NCI-H345 treated with DMSO at 0.1 percent for 48 hours (cell line): ENCODE data around the gene FTMT.
"Not testable (repeated sequence)": the region's sequence is repeated elsewhere in the genome, so short reads cannot be mapped to it uniquely, and the experiment has no call there.

Experiments
- DNase-seq: peaks from one replicate; lab custom pipeline; 2025; ENCODE audit not compliant: unreplicated experiment; lab: John Stamatoyannopoulos, UW

FTMT gene

DNA sequence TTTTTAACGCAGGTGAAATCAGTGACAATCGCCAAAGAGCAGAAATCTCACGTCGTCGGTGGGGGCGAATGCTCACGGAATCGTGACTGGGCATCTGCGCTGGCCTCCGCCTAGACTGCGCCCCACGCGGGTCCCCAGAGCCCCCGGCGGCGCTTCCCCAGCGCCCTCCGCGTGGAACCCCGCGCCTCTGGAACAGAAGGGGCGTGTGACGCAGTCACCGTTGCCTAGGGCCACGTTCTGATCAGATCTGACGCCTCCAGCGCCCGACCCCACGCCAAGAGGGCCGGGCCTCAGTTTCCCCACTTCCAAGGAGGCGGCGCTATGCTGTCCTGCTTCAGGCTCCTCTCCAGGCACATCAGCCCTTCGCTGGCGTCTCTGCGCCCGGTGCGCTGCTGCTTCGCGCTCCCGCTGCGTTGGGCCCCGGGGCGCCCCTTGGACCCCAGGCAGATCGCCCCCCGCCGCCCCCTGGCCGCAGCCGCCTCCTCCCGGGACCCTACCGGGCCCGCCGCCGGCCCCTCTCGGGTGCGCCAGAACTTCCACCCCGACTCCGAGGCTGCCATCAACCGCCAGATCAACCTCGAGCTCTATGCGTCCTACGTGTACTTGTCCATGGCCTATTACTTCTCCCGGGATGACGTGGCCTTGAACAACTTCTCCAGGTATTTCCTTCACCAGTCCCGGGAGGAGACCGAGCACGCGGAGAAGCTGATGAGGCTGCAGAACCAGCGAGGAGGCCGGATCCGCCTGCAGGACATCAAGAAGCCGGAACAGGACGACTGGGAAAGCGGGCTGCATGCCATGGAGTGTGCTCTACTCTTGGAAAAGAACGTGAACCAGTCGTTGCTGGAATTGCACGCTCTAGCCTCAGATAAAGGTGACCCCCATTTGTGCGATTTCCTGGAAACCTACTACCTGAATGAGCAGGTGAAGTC is at the start of gene FTMT:
Gene FTMT, plus strand, starts transcription at position 240 of the 932 bp plus-strand sequence. Its CDS starts 82 bp downstream, at position 322.
- no peak for DNase-seq

DNA sequence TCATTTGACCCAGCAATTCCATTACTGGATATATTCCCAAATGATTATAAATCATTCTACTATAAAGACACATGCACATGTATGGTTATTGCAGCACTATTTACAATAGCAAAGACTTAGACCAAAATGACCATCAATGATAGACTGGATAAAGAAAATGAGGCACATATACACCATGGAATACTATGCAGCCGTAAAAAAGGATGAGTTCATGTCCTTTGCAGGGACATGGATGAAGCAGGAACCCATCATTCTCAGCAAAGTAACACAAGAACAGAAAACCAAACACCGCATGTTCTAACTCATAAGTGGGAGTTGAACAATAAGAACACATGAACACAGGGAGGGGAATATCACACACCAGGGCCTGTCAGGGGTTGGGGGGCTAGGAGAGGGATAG is 46.4 kb upstream of the FTMT start:
- not testable (repeated sequence) for DNase-seq

DNA sequence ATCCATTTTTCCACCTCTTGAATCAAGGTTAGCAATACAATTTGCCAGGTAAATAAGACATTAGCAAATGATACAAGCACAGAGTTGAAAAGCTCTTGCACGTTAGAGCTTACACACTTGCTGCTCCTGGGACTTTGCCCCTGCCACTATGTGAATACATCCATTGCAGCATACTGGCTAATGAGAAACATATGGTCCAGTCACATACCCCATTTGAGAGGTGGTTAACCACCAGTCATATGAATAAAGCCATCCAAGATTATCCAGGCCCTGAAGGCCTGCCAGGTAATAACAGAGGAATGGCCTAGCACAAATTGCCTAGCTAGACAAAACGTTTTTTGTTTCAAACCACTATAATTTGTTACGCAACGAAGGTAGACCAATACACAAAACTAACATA is 45.8 kb upstream of the FTMT start:
- no peak for DNase-seq

DNA sequence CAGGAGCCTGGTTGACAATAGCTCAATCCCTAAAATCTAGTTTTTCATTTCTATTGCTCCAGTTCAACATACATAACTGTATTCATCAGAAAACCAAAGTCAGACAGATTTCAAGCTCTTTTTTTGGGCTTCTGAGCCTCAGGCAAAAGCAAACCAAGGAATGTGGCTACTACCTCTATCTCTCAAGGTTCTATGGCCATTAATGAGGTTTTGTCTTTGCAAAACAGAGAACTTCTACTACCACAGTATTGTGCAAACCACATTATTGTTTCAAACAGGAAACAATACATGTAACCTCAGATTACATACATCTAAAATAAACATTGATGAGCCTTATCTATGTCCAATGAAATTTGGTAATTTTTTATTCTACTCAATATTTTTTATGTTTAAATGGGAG is 35.5 kb upstream of the FTMT start:
- no peak for DNase-seq

DNA sequence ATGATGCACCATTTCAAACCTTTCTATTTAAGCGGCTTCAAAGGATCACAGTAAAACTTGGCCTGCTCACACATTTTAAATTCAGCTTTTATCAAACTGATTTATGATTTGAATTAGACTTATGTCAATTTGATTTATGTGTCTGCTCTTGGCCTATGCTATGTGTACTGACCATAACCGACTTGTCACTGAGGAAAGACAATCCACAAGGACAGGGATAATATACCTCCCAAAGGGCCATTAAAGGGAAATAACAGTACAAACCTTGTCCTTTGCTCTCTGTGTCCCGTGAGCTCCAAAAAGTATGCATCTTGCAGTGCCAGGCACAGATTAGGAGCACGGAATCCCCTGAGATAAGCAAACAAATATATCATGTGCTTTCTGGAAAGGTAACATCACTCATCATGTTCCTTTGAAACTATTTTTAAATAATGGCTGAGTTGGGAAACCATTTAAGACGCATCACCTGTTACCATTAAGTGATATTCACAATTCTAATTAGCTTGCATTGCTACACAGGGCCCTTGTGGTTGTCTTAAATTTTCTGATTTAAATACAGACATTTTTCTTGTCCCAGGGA is 31.9 kb upstream of the FTMT start:
- no peak for DNase-seq

DNA sequence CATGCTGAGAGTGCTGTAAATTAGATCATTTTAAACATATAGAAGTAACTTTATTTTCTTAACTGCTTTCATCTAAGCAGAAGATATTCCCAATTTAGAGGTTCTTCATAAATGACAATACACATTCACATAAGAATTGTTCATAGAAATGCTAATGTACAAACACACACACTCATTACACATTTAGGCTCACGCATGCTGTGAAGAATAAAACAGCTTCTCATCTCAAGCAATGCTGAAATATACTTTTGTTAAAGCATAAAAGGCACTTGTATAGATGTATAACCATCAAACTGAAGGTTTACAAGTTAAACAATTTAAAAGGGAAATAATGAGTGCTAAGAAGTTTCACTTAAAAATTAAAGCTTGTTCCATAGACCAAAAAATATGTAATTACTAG is 18.1 kb upstream of the FTMT start:
- DNase-seq: no peak

DNA sequence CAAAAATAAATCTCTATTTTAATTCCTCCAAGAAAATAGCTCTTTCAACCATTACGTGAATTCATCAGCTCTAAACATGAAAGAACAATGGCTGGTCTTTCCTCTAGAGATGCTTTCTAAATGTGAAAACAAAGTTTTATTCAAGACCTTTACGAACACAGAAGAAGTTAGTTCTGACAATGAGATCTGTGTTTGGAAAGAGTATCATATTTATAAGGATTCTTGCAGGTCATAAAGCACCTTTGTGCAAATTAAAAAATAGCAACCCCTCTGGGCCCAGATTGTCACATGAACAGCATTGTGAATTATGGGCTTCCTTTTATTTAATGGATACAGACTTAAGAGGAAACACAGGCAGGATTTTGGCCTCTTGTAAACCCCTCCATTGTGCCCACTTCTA is 17.7 kb upstream of the FTMT start:
- no peak for DNase-seq

DNA sequence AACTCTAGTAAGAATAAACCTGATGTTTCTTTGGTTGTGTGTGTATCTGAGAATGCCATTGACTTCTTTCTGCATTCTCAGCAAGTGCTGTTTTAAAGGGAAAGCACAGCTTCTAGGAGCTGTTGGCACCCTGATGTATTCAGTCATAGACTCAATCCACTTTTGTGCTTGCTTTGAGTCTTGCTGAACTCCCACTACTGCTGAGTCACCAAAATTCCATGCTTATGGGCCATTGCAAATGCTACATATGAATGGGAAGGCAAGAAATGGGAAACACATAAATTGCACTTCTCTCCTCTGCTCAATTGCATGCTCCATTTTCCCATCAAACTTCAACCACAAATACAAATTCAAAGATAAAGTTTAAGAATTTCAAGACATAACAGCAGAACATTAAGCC is 9.8 kb upstream of the FTMT start:
- DNase-seq: no peak

DNA sequence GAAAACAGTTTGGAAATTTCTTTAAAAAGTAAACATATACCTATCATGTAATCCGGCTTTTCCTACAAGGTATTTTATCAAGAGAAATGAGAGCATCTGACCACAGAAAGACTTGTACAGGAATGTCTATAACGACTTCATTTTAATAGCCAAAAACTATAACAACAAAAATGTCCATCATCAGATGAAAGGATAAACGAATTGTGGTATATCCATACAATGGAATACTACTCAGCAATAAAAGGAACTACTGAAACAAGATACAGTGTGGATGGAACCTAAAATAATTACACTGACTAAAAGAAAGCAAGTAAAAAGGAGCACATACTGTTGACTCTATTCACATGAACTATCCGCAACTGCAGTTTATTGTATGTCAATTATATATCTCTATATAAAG is 1.4 kb upstream of the FTMT start:
- DNase-seq: no peak

DNA sequence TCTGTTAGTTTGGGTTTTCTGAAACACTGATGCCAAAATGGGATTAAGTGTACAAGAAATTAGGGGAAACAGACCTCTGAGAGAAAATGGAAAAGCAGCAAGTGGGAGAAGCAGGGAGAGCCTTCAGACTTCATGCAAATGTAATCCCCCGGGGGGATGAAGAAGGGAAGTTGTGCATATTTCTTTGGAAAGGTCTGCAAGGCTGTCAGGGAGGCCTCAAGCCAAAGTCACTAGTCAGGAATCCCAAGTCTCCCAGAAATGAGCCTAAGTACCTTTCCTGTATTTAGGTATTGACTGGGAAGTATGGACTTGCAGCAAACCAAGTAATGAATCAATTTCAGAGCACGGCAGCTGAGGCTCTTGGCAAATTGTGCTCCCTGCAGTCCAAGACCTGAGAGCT is 2.2 kb downstream of the FTMT start:
- DNase-seq: no peak

DNA sequence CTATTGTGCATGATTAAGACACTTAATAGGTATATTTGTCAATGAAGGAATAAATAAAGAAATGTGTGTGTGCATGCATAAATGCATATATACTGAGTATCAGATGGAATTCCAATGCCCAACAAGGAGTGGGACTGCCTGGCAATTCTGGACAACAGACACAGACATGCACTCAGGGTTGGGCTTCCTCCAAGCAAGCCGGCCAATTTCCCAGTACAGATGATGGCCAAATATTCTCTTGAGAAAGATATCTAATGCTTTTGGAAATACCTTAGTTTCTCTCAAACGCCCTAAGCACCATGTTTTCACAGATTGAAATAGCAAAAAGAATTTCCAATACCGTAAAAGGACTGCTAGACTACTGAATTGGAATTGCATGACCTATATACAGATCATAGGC is 11.1 kb downstream of the FTMT start:
- no peak for DNase-seq

DNA sequence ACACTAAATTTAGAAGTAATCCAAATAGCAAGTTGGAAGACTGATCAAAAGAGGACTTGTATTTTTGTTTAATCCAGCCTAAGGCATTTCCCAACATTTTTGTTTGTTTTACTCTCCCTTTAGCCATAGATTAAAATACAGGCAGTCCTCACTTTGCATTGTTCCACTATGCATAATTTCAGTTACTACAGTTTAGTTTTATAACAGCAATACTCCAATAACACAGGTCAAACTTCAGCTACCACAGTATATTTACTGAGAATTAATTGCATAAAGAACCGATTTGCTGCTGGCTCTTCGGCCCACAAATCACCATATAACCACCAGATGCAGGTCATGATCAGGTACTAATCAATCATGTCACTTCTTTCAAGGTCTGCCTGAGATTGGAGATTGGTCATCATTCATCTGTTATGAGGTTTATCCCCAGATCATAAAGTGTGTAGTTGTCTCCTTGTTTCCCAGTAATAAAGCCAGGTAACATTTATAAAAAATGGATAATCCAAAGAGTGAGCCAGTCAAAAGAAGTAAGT is 12.1 kb downstream of the FTMT start:
- no peak for DNase-seq

DNA sequence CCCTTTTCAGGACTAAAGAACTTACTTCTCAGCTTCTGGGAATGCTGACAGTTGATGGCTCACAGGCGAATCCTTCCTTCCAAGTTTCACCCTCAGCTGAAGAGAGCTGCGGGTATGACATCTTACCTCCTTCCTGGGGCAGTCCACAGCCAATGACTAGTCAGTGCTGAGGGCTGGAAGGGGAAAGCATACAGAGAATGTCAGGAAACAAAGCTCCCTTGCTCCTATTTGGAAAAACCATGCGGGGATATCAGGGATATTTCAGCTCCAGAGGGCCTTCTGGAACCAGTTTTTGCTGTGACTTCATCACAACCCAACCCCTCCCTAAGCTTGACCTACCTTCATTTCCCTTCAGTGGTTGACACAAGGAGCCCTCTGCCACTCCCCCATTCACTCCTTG is 15.7 kb downstream of the FTMT start:
- no peak for DNase-seq

DNA sequence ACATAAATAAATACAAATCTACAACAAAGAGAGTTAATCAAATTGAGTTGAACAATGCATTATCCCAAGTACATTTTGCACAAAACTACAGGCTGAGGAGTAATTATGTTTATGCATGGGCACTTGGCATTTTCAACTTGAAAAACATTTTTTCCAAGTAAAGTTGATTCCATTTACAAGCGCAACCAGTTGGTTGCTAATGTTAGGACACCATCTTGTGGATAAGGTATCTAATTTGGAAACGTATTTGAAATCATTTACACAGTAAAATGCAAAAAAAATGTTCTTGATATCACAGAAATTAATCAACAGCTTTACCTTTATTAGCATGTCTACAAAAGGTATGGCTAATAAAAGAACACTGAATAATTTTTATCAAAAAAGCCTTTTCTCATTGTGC is 18.8 kb downstream of the FTMT start:
- no peak for DNase-seq

DNA sequence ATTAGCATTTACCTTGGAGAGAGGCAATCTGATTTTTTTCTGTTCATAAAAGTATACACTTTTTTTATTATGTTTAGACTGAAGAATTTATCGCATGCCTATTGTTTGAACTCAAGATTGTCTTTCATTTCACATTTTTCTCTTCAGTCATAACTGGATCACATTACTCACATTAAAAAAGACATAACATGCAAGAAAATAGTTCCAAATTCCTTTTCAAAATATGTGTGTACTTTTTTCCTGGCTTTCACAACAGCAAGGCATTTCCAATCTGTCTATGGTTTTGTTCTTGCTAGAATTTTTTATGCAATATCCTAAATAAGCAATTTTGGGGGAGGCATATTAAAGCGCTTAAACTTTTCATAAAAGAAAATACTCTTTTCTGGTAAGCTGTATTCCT is 21.2 kb downstream of the FTMT start:
- no peak for DNase-seq

DNA sequence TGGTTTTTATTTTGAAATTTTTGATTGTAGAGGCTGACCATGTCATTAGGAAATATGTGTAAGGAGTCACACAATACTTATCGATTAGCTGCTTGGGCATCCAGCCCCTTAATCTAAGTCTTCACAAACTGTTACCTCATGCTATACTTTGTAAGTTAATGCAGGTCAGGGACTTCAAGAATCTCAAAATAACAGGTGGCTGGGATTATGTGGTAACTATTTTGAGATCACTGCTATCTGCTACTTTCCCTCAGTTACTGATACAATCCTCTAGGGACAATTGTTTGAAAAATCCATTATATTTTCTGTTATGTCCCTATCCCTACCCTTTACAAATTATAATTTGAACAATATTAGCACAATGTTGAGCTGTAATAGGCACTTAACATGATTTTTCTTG is 21.7 kb downstream of the FTMT start:
- DNase-seq: no peak

DNA sequence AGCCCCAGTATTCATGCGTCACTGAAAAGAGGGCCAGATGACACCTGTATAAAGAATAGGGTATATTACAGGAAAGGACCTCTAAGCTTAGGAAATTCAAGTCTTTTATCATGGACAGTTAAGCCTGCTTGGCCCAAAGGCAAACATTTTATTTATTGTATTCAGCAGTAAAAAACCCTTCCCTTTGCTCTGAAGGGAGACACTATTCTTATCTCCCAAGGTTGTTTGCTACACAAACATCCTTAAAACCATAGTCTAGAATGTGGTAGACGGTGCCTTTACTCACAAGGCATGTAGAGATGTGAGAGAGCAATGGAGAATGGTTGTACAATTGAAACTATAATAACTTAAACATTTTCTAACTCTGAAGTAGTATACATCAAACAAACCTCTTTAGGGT is 33.9 kb downstream of the FTMT start:
- no peak for DNase-seq

DNA sequence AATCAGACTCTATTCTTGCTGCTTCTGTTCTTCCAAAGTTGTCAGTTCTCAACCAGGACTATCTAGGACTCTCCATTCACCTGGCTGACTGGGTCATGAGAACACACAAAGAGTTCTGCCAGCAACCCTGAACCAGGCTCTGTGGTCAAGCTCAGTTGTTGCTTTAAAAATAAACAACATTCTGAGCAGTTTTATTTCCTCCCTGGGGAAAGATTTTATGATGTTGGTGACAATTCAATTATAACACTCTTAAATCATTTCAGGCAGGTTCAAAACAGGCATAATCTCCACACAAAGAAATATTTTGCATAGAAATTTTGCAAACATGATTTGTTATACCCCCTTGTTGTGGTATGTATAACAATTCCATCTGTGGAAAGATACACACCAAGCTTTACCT is 36.0 kb downstream of the FTMT start:
- no peak for DNase-seq

DNA sequence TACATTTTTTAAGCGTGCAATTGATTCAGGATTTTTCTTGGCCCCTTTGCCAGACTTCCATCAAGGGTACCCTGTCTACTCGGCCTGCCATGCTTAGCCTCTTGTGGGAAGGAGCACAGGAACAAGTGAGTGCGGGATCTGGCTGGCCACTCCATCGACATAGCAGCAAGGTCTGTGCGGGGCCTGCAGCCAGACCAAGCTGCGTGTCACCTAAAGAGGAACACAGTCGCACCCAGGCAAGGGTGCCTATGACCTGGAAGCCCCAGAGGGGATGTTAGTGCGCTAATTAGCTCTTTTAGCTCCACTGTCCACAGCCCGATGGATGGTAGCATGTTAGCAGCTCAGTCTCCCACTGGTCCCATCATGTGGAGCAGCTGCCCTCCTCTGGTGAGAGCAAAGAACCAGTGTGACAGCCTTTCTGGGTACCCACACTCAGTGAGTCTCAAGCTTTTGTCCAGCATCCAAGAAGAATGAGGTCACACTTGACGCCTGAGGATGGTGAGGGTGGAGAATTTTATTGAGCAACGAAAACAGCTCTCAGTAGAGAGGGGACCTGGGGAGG is 38.7 kb downstream of the FTMT start:
- no peak for DNase-seq

DNA sequence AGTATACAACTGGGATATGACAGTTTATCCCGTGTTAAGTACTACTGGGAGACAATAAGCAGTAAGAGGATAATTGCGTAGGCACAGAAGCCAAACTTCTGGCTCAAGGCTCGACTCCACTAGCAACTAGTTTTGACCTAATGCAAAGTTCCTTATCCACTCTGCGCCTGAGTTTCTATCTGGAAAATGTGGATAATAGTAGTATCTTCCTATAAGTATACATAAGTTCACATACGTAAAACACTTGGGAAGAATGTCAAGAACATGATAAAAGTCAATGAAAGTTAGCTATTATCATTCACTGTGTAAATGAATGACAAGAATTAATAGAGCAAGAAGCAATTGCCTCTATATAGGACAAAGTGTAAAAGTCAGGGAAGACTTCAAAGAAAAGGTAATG is 45.7 kb downstream of the FTMT start:
- no peak for DNase-seq

DNA sequence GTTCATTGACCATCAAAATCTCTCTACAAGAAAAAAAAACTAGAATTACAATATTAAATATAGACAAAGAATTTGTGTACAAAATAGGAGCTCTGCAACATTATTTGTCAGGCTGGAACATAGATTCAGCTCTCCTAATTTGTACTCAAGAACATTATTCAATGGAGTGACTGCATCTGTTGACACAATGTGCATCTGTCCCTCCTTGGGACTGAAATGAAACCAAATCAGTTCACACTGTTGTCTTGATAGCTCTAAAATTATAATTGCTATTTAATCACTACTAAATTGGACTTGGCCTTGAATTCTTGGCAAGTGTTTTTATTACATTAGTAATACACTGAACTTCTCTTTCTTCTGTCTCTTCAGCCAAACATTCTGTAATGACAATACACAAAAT is 47.7 kb downstream of the FTMT start:
- DNase-seq: no peak
